Hepatocyte (in vitro differentiated cells): Measurements from ENCODE around the gene SIRT1. TPM values are rescaled to one million over a fixed set of nuclear protein-coding genes. Genes with fewer than 3 reads are reported as not detected.
A peak's percentile ranks its signal among the peaks of the same experiment; 100 is the strongest.

ENCODE experiments used
- DNase-seq: peaks from one replicate; pipeline ENCODE4 v3.0.0-alpha.2; 2016; ENCODE audit warnings: low spot score
- H2AFZ ChIP-seq: fragments of 200-600 bp; sonication (generic); 2 replicates; pipeline ENCODE4 v1.6.0; 2016; ENCODE audit warnings: antibody characterized with exemption, mild to moderate bottlenecking
- H3K27ac ChIP-seq: fragments of 200-600 bp; sonication (generic); 2 replicates; pipeline ENCODE4 v1.5.1; 2016; ENCODE audit warnings: mild to moderate bottlenecking
- H3K27me3 ChIP-seq: fragments of 200-600 bp; sonication (generic); 2 replicates; pipeline ENCODE4 v1.6.1; 2016
- H3K36me3 ChIP-seq: fragments of 200-600 bp; sonication (generic); replicated peaks from 2 replicates; pipeline ENCODE4 v1.5.1; 2016; ENCODE audit warnings: low read depth; ENCODE audit not compliant: insufficient read depth
- H3K4me1 ChIP-seq: fragments of 200-600 bp; sonication (generic); 2 replicates; pipeline ENCODE4 v1.5.1; 2016; ENCODE audit warnings: mild to moderate bottlenecking, moderate library complexity; ENCODE audit not compliant: insufficient read depth
- H3K4me2 ChIP-seq: fragments of 200-600 bp; sonication (generic); 2 replicates; pipeline ENCODE4 v1.6.0; 2016
- H3K4me3 ChIP-seq: fragments of 200-600 bp; sonication (generic); 2 replicates; pipeline ENCODE4 v1.5.1; 2016; ENCODE audit warnings: mild to moderate bottlenecking
- H3K79me2 ChIP-seq: fragments of 200-600 bp; sonication (generic); 2 replicates; pipeline ENCODE4 v1.6.0; 2017; ENCODE audit warnings: mild to moderate bottlenecking
- H3K9me2 ChIP-seq: fragments of 200-600 bp; sonication (generic); replicated peaks from 2 replicates; pipeline ENCODE4 v1.6.0; 2017; ENCODE audit warnings: mild to moderate bottlenecking; ENCODE audit not compliant: insufficient read depth
- H3K9me3 ChIP-seq: fragments of 200-600 bp; sonication (generic); 2 replicates; pipeline ENCODE4 v1.5.1; 2016; ENCODE audit warnings: low read depth, mild to moderate bottlenecking
- H4K20me1 ChIP-seq: fragments of 200-600 bp; sonication (generic); 2 replicates; pipeline ENCODE4 v1.6.0; 2016; ENCODE audit warnings: mild to moderate bottlenecking; ENCODE audit not compliant: insufficient read depth, poor library complexity, severe bottlenecking
- CTCF ChIP-seq: fragments of 200-600 bp; sonication (generic); IDR thresholded peaks from 2 replicates; pipeline ENCODE4 v1.5.1; 2016; ENCODE audit warnings: antibody characterized with exemption, mild to moderate bottlenecking; ENCODE audit not compliant: poor library complexity
- EZH2 ChIP-seq: fragments of 200-600 bp; sonication (generic); IDR thresholded peaks from 2 replicates; pipeline ENCODE4 v1.6.1; 2016; ENCODE audit warnings: antibody characterized with exemption, mild to moderate bottlenecking, borderline replicate concordance
- EZH2phosphoT487 ChIP-seq: fragments of 200-600 bp; sonication (generic); IDR thresholded peaks from one replicate; pipeline ENCODE4 v1.6.1; 2018; ENCODE audit warnings: antibody characterized with exemption, mild to moderate bottlenecking, low read depth, moderate library complexity; ENCODE audit not compliant: unreplicated experiment, severe bottlenecking
- WGBS: methylation state at CpG from one replicate; pipeline ENCODE4 v1.1.6; 2016; ENCODE audit warnings: low lambda C conversion rate; ENCODE audit errors: missing lambda C conversion rate; 5-methylcytosine and 5-hydroxymethylcytosine counted together
- polyA plus RNA-seq: library from polyadenylated mRNA; unstranded; fragments of >200 nt; fragmentation: Nextera tagmentation; extraction: Ambion mirVana; gene quantifications from 2 replicates; pipeline ENCODE4 v1.2.1, GENCODE V29; 2016
- total RNA-seq: library from RNA; depleted of rRNA; stranded (reverse); fragments of >200 nt; gene quantifications from 2 replicates; pipeline ENCODE4 v1.2.3, GENCODE V29; 2014

The SIRT1 gene
- total and polyA plus RNA-seq, 2 experiments from 2014 or later: 14.7 to 24.3 TPM

DNA sequence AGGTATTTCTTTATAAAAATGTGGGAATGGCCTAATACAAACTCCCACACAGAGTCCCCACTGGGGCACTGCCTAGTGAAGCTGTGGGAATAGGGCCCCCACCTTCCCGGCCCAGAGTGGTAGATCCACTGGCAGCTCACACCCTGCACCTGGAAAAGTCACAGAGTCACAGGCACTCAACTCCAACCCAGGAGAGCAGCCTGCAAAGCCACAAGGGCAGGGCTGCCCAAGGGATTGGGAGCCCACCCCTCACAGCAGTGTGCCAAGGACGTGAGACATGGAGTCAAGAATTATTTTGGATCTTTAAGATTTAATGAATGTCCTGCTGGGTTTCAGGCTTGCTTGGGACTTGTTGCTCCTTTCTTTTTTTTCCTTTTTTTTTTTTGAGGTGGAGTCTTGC, 41.2 kb upstream of the SIRT1 start:
- Histone ChIP-seq H3K27me3 (no peaks in the 10 kb centered on the region), H3K36me3 (no peaks in the 10 kb centered on the region), H3K79me2 (no peaks in the 10 kb centered on the region), H3K27ac (peak overlapping the region; percentile 74), H3K9me2 (no peaks in the 10 kb centered on the region), H4K20me1 (no peaks in the 10 kb centered on the region), H3K9me3 (no peaks in the 10 kb centered on the region), H3K4me3 (no peak overlapping the region), H3K4me2 (no peak overlapping the region), H3K4me1 (no peaks in the 10 kb centered on the region), H2AFZ (no peak overlapping the region)
- no peak for DNase-seq
- TF ChIP-seq EZH2phosphoT487: no peak
- TF ChIP-seq EZH2: no peak
- TF ChIP-seq CTCF: no peak
- WGBS: 93% methylated on average over 2 of the region's 2 CpGs

DNA sequence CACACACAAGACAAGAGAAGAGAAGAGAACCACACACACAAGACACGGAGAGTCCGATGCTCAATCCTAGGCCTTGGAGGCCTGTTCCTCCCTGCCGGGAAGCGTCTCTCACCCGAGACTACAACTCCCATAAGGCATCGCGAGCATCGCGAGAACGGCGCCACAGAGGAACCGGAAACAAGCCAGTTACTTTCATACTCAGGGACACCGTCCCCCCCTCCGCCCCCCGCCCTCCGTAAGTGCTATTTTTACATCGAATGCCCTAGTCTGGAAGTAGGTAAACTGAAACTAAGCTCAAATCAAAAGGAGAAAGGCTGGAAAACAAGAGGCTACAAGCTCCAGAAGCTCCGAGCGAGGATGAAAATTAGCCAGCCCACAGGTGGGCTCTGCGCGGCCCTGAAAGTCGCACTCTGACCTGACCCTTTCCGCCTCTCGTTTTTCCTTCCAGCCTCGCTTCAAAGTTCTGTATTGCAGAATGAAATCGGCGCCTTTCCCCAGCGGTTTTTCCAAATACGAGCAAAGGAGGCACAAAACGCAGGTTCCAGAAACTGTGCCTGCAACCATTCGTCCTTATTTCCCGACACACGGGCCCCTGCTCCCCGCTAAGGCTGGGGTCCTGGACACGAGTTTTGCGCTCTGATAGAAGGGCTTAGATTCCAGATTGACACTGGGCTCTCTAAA, 35.0 kb upstream of the SIRT1 start:
- DNase-seq: peak; percentile 95
- Histone ChIP-seq H3K79me2 (peaks cover 4% of the 10 kb centered on the region), H3K36me3 (no peaks in the 10 kb centered on the region), H3K4me1 (no peaks in the 10 kb centered on the region), H4K20me1 (no peaks in the 10 kb centered on the region), H3K4me2 (peak overlapping the region; percentile 85), H3K4me3 (peak overlapping the region; percentile 44), H3K27me3 (no peaks in the 10 kb centered on the region), H3K9me3 (no peaks in the 10 kb centered on the region), H3K27ac (peak overlapping the region; percentile 98), H2AFZ (peak overlapping the region; percentile 87), H3K9me2 (no peaks in the 10 kb centered on the region)
- 2% methylated on average over 36 of the region's 36 CpGs for WGBS
- TF ChIP-seq CTCF: no peak
- no peak for TF ChIP-seq EZH2
- no peak for TF ChIP-seq EZH2phosphoT487

- H3K79me2 ChIP-seq: peaks cover 4% of the 10 kb centered on the region
- no peaks in the 10 kb centered on the region for H3K9me3 ChIP-seq
- no peaks in the 10 kb centered on the region for H4K20me1 ChIP-seq
- H3K36me3 ChIP-seq: no peaks in the 10 kb centered on the region
- TF ChIP-seq EZH2: no peak
- no peak for TF ChIP-seq CTCF
- TF ChIP-seq EZH2phosphoT487: no peak
- H3K4me1 ChIP-seq: no peaks in the 10 kb centered on the region
- no peak overlapping the region for H3K4me3 ChIP-seq
- DNase-seq: no peak
- H3K27ac ChIP-seq: peak overlapping the region; percentile 32
- H3K4me2 ChIP-seq: no peak overlapping the region
- 57% methylated on average over 2 of the region's 2 CpGs for WGBS
- H2AFZ ChIP-seq: no peak overlapping the region
- no peaks in the 10 kb centered on the region for H3K9me2 ChIP-seq
- H3K27me3 ChIP-seq: no peaks in the 10 kb centered on the region
Measured at GRCh38 chr10:67851186-67851585, 33.3 kb upstream of the SIRT1 start.

DNA sequence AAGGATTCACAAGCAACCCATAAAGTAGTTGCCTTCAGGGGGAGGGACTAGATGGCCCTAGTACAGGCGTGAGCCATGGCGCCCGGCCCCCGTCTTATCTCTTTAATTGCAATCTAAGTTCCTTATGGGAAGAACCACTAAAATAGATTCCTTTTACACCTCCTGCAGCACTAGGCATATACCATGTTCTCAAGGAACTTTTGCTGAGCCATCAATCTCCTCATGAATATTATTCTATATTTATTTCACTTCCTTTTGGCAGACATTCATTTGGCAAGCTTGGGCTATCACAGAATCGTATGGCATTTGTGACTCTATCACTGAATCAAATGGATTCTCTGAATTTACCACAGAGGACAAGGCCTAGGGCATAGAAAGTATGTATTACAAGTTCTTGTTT, 31.7 kb upstream of the SIRT1 start:
- Histone ChIP-seq H3K27me3 (no peaks in the 10 kb centered on the region), H3K27ac (no peak overlapping the region), H4K20me1 (no peaks in the 10 kb centered on the region), H3K9me2 (no peaks in the 10 kb centered on the region), H3K36me3 (no peaks in the 10 kb centered on the region), H2AFZ (no peak overlapping the region), H3K4me3 (no peak overlapping the region), H3K9me3 (no peaks in the 10 kb centered on the region), H3K79me2 (peaks cover 4% of the 10 kb centered on the region), H3K4me1 (no peaks in the 10 kb centered on the region), H3K4me2 (no peak overlapping the region)
- no peak for TF ChIP-seq EZH2
- no peak for TF ChIP-seq EZH2phosphoT487
- no peak for TF ChIP-seq CTCF
- DNase-seq: no peak
- 83% methylated on average over 5 of the region's 5 CpGs for WGBS
